Natural killer cell (primary cell): ENCODE results near the gene CTNNA3. TPM values are rescaled to one million over a fixed set of nuclear protein-coding genes. Genes with fewer than 3 reads are reported as not detected.
"Not testable (repeated sequence)": the region's sequence is repeated elsewhere in the genome, so short reads cannot be mapped to it uniquely, and the experiment has no call there.

Experiments used
- ATAC-seq, 3 donors: fragments of 150-1000 bp in 2 of 3; fragments of 200-7000 bp in 1 of 3; cut with Tn5 transposase; 1 replicate in 1 of 3; 2 replicates in 2 of 3; pipeline ENCODE4 v1.10.0; 2021; ENCODE audit warnings: mild to moderate bottlenecking in 2 of 3, moderate library complexity in 2 of 3
- DNase-seq, 2 donors: peaks; one replicate each; pipeline versions ENCODE4 v3.0.0 to v3.0.0-alpha.2; 2013 to 2021; ENCODE audit warnings: mixed read lengths in 1 of 2
- H3K27ac ChIP-seq: one replicate; pipeline ENCODE4 v1.5.1; 2013; ENCODE audit warnings: mild to moderate bottlenecking, low read length
- H3K27me3 ChIP-seq: one replicate; pipeline ENCODE4 v1.6.1; 2013; ENCODE audit warnings: low read length; ENCODE audit not compliant: control insufficient read depth, insufficient read depth
- H3K36me3 ChIP-seq: one replicate; pipeline ENCODE4 v1.6.1; 2013; ENCODE audit warnings: low read length; ENCODE audit not compliant: control insufficient read depth, insufficient read depth
- H3K4me1 ChIP-seq: one replicate; pipeline ENCODE4 v1.6.1; 2013; ENCODE audit warnings: low read length; ENCODE audit not compliant: control insufficient read depth, insufficient read depth
- H3K4me3 ChIP-seq: one replicate; pipeline ENCODE4 v1.5.1; 2013; ENCODE audit warnings: low read length
- H3K9me3 ChIP-seq: one replicate; pipeline ENCODE4 v1.6.1; 2013; ENCODE audit warnings: low read length; ENCODE audit not compliant: control insufficient read depth, insufficient read depth
- H3K27ac Mint-ChIP-seq, 2 donors: one replicate each; pipeline ENCODE4 v1.8.0; 2022; ENCODE audit warnings: mild to moderate bottlenecking in 2 of 2, mixed read lengths in 2 of 2, moderate library complexity in 1 of 2
- H3K27me3 Mint-ChIP-seq, 2 donors: one replicate each; pipeline ENCODE4 v1.8.0; 2022; ENCODE audit warnings: low read depth in 2 of 2, mixed read lengths in 2 of 2
- H3K36me3 Mint-ChIP-seq: one replicate; pipeline ENCODE4 v1.8.0; 2022; ENCODE audit warnings: mixed read lengths
- H3K4me1 Mint-ChIP-seq, 2 donors: one replicate each; pipeline ENCODE4 v1.8.0; 2022; ENCODE audit warnings: mixed read lengths in 2 of 2
- H3K4me3 Mint-ChIP-seq: one replicate; pipeline ENCODE4 v1.8.0; 2022; ENCODE audit warnings: mild to moderate bottlenecking, moderate library complexity, mixed read lengths
- H3K9me3 Mint-ChIP-seq, 2 donors: one replicate each; pipeline ENCODE4 v1.8.0; 2022; ENCODE audit warnings: mixed read lengths in 2 of 2
- CTCF ChIP-seq: fragments of 200-600 bp; IDR thresholded peaks from one replicate; pipeline ENCODE4 v1.8.0; 2022; ENCODE audit warnings: antibody characterized with exemption
- WGBS: methylation state at CpG from one replicate; pipeline ENCODE4 v1.1.7; 2013; ENCODE audit warnings: missing lambda C conversion rate; ENCODE audit not compliant: insufficient coverage; 5-methylcytosine and 5-hydroxymethylcytosine counted together
- intact Hi-C: fragments of 100-400 bp; cut with micrococcal nuclease; formaldehyde crosslinking; loops from one replicate; pipeline ENCODE4 v1.14.2; 2022
- total RNA-seq, 4 donors: library from RNA; stranded (reverse); fragments of 120-200 nt in 1 of 4; gene quantifications; one replicate each; pipeline versions ENCODE4 v1.2.3 to v1.2.4, GENCODE V29; 2013 to 2022

The CTNNA3 gene
- total RNA-seq, 3 donors from 2014 or later (not counting 1 experiment from before 2014, with no cell fraction given), result not detected

- H3K9me3 ChIP-seq, H3K27ac Mint-ChIP-seq, DNase-seq, H3K36me3 Mint-ChIP-seq, H3K36me3 ChIP-seq, ATAC-seq, H3K4me1 Mint-ChIP-seq, intact Hi-C loops, H3K27ac ChIP-seq, H3K4me3 Mint-ChIP-seq, H3K4me3 ChIP-seq, H3K27me3 ChIP-seq, H3K9me3 Mint-ChIP-seq, H3K4me1 ChIP-seq: not testable (repeated sequence)
- WGBS, result 98% methylated on average over 4 of the region's 7 CpGs
- peaks cover 11 to 12% of the 10 kb centered on the region in 2 donors for H3K27me3 Mint-ChIP-seq
Observed at GRCh38 chr10:67690540-67690939, 5.5 kb downstream of the CTNNA3 start.

- H3K27me3 ChIP-seq, H3K9me3 Mint-ChIP-seq, H3K27me3 Mint-ChIP-seq, H3K27ac Mint-ChIP-seq, H3K4me1 Mint-ChIP-seq, H3K36me3 ChIP-seq, intact Hi-C loops, H3K4me3 ChIP-seq, H3K4me3 Mint-ChIP-seq, H3K36me3 Mint-ChIP-seq, ATAC-seq, H3K27ac ChIP-seq, DNase-seq, H3K4me1 ChIP-seq: not testable (repeated sequence)
- peaks cover 12% of the 10 kb centered on the region for H3K9me3 ChIP-seq
- 95% methylated on average over 8 of the region's 8 CpGs for WGBS
Observed at GRCh38 chr10:67684140-67684539, 11.9 kb downstream of the CTNNA3 start.

GRCh38 chr10:67678335-67678974, 17.5 kb downstream of the CTNNA3 start:
- no peaks in the 10 kb centered on the region for H3K9me3 Mint-ChIP-seq
- no peaks in the 10 kb centered on the region for H3K36me3 Mint-ChIP-seq
- no peak overlapping the region for H3K27ac Mint-ChIP-seq
- WGBS, result no CpG with 5 or more reads among the region's 1 CpG
- no peak overlapping the region for H3K4me3 ChIP-seq
- no peak for DNase-seq
- no peak overlapping the region for H3K27ac ChIP-seq
- H3K9me3 ChIP-seq, result peaks cover 1% of the 10 kb centered on the region
- no peaks in the 10 kb centered on the region for H3K4me1 Mint-ChIP-seq
- intact Hi-C loops, result no loop called here
- no peak for TF ChIP-seq CTCF
- H3K4me3 Mint-ChIP-seq, result no peak overlapping the region
- H3K36me3 ChIP-seq, result no peaks in the 10 kb centered on the region
- H3K27me3 Mint-ChIP-seq, result peaks cover 12 to 45% of the 10 kb centered on the region in 2 donors
- no peak for ATAC-seq
- no peaks in the 10 kb centered on the region for H3K4me1 ChIP-seq
- peaks cover 12% of the 10 kb centered on the region for H3K27me3 ChIP-seq

GRCh38 chr10:67676208-67676825, 19.7 kb downstream of the CTNNA3 start:
- no peaks in the 10 kb centered on the region for H3K4me1 Mint-ChIP-seq
- H3K36me3 ChIP-seq, result no peaks in the 10 kb centered on the region

More at GRCh38 chr10:67676208-67676825, 19.7 kb downstream of the CTNNA3 start:
- H3K36me3 Mint-ChIP-seq, result no peaks in the 10 kb centered on the region
- no peak overlapping the region for H3K4me3 Mint-ChIP-seq
- Histone ChIP-seq H3K4me3 (no peak overlapping the region), H3K9me3 (no peaks in the 10 kb centered on the region), H3K27ac (no peak overlapping the region), H3K27me3 (peaks cover 12% of the 10 kb centered on the region), H3K4me1 (no peaks in the 10 kb centered on the region)
- intact Hi-C loops, result no loop called here
- 78% methylated on average over 2 of the region's 2 CpGs for WGBS
- no peaks in the 10 kb centered on the region for H3K9me3 Mint-ChIP-seq
- DNase-seq (no peak), ATAC-seq (no peak)
- no peak overlapping the region for H3K27ac Mint-ChIP-seq
- peaks cover 12 to 45% of the 10 kb centered on the region in 2 donors for H3K27me3 Mint-ChIP-seq
- TF ChIP-seq CTCF, result no peak
